Right atrium auricular region (tissue), 2 donors: ENCODE results near the gene ARFGAP2. TPM values are rescaled to one million over a fixed set of nuclear protein-coding genes. Genes with fewer than 3 reads are reported as not detected.

ENCODE experiments used
- DNase-seq: peaks from one replicate; pipeline ENCODE4 v3.0.0-alpha.2; 2019; ENCODE audit warnings: low spot score
- H3K27ac ChIP-seq, 2 donors: fragments of 200-600 bp; sonication (generic); 1 replicate in 1 of 2; 2 replicates in 1 of 2; pipeline ENCODE4 v1.5.1; 2016 to 2019
- H3K27me3 ChIP-seq, 2 donors: fragments of 200-600 bp; sonication (generic); one replicate each; pipeline versions ENCODE4 v1.5.1 to v1.6.0; 2017 to 2019
- H3K36me3 ChIP-seq: fragments of 200-600 bp; sonication (generic); one replicate; pipeline ENCODE4 v1.5.1; 2016
- H3K4me1 ChIP-seq, 2 donors: fragments of 200-600 bp; sonication (generic); one replicate each; pipeline versions ENCODE4 v1.5.1 to v1.6.0; 2017 to 2019
- H3K4me3 ChIP-seq, 2 donors: fragments of 200-600 bp; sonication (generic); 1 replicate in 1 of 2; 2 replicates in 1 of 2; pipeline ENCODE4 v1.5.1; 2017 to 2019; ENCODE audit warnings: mild to moderate bottlenecking in 1 of 2, moderate library complexity in 1 of 2
- H3K9me3 ChIP-seq, 2 donors: fragments of 200-600 bp; sonication (generic); one replicate each; pipeline ENCODE4 v1.5.1; 2019
- total RNA-seq, 2 donors: library from RNA; depleted of rRNA; stranded (reverse); fragments of >200 nt; gene quantifications; one replicate each; pipeline ENCODE4 v1.1.0, GENCODE V29; 2016
- TF ChIP-seq, protein P1 (sequence below), 2 donors: fragments of 200-600 bp; sonication (generic); IDR thresholded peaks; one replicate each; pipeline ENCODE4 v1.5.1; 2019; ENCODE audit warnings: antibody characterized with exemption in 2 of 2

ARFGAP2 gene
- total RNA-seq, 2 donors from 2014 or later, result 75.1 to 78.0 TPM

DNA sequence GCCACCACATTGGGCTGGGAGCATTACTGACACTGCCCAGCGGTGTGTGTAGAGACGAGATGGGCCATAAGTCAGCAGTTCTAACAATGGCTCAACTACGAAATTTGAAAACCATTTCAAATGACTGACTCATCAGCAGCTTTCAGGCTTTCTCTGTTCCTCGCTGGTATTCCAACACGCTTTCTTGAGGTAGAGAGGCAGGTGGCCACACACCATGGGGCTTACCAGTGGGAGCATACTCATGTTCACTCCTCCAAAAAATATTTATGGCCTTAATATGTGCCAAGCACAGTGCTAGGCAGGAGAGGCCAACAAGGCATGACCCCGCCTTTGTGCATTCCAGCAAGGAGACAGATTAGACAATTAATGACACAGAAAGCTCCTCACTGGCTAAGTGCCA lies 20.3 kb downstream of the ARFGAP2 start:
- Histone ChIP-seq H3K27ac (no peak overlapping the region), H3K4me1 (peaks cover 0 to 16% of the 10 kb centered on the region in 2 donors), H3K27me3 (no peaks in the 10 kb centered on the region), H3K36me3 (no peaks in the 10 kb centered on the region), H3K9me3 (no peaks in the 10 kb centered on the region), H3K4me3 (no peak overlapping the region)
- DNase-seq, result no peak
- TF ChIP-seq, protein P1, sequence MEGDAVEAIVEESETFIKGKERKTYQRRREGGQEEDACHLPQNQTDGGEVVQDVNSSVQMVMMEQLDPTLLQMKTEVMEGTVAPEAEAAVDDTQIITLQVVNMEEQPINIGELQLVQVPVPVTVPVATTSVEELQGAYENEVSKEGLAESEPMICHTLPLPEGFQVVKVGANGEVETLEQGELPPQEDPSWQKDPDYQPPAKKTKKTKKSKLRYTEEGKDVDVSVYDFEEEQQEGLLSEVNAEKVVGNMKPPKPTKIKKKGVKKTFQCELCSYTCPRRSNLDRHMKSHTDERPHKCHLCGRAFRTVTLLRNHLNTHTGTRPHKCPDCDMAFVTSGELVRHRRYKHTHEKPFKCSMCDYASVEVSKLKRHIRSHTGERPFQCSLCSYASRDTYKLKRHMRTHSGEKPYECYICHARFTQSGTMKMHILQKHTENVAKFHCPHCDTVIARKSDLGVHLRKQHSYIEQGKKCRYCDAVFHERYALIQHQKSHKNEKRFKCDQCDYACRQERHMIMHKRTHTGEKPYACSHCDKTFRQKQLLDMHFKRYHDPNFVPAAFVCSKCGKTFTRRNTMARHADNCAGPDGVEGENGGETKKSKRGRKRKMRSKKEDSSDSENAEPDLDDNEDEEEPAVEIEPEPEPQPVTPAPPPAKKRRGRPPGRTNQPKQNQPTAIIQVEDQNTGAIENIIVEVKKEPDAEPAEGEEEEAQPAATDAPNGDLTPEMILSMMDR (IDR thresholded peaks at IDR 0.05), result no peak

DNA sequence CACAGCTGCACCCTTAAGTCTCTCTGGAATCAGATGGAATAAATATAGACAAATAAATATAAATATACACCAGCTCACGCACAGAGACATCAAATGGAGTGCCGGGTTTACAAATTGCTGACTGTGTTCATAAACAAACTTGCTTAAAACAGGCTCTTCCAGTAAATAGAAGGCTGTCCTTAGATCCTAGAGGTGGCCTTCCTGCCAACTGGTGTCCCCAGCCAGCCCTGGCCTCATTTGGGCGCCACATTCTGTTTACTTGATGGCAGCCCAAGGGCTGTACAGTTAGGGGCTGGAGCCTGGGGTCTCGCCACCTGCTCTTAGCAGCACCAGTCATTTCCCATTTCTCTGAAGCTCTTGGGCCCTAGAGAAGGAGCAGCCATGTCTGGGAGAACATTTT lies 20.8 kb downstream of the ARFGAP2 start:
- no peak overlapping the region for H3K4me3 ChIP-seq
- TF ChIP-seq, protein P1 (IDR thresholded peaks at IDR 0.05), result no peak
- no peak overlapping the region for H3K27ac ChIP-seq
- H3K9me3 ChIP-seq, result no peaks in the 10 kb centered on the region
- H3K27me3 ChIP-seq, result no peaks in the 10 kb centered on the region
- DNase-seq, result no peak
- H3K4me1 ChIP-seq, result peaks cover 0 to 11% of the 10 kb centered on the region in 2 donors
- H3K36me3 ChIP-seq, result no peaks in the 10 kb centered on the region

DNA sequence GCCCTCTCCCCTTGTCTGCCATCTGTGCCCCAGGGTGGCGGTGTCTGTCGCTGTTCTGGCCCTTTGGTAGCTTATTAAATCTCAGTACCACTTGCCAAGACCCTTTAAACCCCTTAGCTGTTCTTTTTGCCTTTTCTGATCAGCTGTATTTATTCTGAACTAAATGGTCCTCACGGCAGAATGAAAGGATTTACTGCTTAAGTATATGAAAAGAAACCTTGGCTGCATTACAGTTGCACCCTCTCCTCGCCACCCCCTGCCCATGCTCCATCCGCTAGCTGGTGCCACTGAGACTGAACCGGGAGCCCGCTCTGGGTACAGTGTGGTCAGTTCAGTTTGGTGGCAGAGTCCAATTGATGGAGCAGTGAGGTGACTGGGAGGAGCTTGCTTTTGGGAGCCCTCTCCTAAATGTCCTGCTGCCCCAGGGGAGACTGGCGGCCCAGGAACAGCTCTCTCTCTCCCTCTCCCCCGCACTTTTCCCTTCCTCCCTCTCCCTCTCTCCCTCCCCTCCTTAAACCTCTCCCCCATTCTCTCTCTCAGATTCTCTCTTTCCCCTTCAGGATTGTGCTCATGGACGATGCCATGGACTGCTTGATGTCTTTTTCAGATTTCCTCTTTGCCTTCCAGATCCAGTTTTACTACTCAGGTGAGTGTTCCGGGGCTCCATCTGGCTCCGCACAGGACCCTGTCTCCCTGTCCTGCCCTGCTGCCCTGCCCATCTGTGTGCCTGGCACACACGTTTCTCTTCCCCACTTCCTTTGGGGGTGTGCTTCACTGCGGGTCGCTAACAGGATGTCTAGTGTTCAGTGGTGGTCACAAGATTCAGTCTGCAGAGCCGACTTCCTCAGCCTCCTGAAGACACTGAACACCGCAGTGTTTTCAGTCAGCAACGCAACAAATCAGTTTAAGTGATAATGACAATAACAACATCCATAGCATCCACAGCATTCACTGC lies 21.8 kb downstream of the ARFGAP2 start:
- no peaks in the 10 kb centered on the region for H3K27me3 ChIP-seq
- H3K9me3 ChIP-seq, result no peaks in the 10 kb centered on the region
- H3K36me3 ChIP-seq, result no peaks in the 10 kb centered on the region
- peaks cover 0 to 10% of the 10 kb centered on the region in 2 donors for H3K4me1 ChIP-seq
- no peak overlapping the region for H3K27ac ChIP-seq
- DNase-seq, result no peak
- H3K4me3 ChIP-seq, result no peak overlapping the region
- TF ChIP-seq, protein P1 (IDR thresholded peaks at IDR 0.05), result no peak

DNA sequence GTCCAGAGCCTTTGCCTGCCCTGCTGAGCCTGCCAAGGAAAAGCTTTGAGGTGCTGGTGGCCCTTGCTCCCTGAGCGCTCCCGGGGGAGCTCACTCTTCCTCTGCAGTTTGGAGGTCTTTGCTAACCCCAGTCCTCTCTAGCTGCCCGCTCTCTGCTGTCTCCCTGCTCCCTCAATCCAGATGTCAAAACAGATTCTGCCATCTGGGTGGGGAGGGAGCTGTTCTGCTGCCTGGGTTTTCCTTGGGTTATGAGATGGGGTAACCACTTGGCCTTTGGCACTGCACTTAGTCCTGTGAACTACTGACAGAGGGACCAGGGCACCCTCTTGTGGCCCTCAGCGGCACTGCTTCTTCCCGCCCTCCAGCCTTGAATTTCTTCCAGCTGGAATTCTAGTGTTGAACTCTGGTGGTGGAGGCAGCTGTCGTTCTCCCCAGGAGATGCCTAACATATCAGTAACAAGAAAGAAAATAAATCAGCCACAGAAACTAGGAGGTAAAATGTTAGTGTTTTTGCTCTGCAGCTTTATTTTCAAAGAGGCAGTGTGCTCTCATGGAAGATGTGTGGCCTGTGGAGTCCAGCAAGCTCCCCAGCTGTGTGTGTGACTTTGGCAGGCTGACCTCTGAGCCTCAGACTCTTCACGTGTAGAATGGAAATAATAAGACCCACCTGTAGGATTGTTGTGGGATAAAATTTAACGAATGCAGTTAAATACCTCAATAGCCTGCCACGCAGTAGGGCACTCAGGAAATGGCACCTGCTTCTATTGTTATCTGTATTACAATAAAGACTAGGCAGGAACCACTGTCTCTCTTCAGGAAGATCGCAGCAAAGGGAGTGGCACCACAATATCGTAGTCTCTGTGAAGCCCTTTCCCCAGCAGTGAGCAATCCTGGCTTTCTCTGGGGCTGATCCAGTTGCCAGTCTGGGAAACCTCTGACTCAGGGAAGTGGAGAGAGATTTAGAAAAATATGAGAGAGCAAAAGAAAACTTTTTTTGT lies 23.4 kb downstream of the ARFGAP2 start:
- no peaks in the 10 kb centered on the region for H3K36me3 ChIP-seq
- peaks cover 0 to 24% of the 10 kb centered on the region in 2 donors for H3K4me1 ChIP-seq
- TF ChIP-seq, protein P1 (IDR thresholded peaks at IDR 0.05), result peak; percentile 96 to 97
- H3K4me3 ChIP-seq, result no peak overlapping the region
- H3K27ac ChIP-seq, result no peak overlapping the region
- peak; percentile 87 for DNase-seq
- no peaks in the 10 kb centered on the region for H3K9me3 ChIP-seq
- H3K27me3 ChIP-seq, result no peaks in the 10 kb centered on the region

DNA sequence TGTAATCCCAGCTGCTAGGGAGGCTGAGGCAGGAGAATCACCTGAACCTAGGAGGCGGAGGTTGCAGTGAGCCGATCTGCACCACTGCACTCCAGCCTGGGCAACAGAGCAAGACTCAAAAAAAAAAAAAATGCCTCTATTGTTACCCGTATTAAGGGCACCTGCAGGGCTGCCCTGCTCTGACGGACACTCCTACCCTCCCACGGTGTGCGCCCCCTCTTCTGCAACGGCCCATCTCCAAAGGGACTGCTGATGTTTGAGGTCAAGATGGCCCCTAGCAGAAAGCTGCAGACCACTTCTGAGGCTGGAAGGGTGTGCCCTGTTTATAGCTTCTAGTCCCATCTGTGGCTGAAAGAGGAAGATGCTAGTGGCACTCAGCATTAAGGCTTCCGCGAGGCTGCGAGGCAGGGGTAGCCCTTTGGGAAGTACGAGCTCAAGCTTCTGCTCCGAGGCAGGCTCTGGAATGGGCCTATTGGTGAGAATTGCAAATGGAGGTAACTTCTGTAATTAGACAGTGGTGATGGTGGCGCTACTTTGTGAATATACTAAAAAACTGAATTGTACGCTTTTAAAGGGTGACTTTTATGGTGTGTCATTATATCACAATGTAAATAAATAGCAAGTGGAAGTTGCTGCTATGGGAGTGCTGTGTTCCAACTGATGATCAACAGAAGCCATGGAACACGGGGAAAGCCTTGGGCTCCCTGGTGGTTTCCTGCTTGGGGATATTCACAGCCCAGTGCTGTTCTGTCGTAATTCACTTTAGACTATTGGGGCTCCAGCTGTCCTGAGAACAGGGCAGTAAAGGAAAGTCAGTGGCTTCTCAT lies 24.3 kb downstream of the ARFGAP2 start:
- no peaks in the 10 kb centered on the region for H3K9me3 ChIP-seq
- H3K27me3 ChIP-seq, result no peaks in the 10 kb centered on the region
- TF ChIP-seq, protein P1 (IDR thresholded peaks at IDR 0.05), result no peak
- no peak overlapping the region for H3K4me3 ChIP-seq
- no peaks in the 10 kb centered on the region for H3K36me3 ChIP-seq
- peaks cover 0 to 28% of the 10 kb centered on the region in 2 donors for H3K4me1 ChIP-seq
- no peak for DNase-seq
- H3K27ac ChIP-seq, result no peak overlapping the region
